ENCODE results near the gene CUL4A.

CUL4A gene

DNA sequence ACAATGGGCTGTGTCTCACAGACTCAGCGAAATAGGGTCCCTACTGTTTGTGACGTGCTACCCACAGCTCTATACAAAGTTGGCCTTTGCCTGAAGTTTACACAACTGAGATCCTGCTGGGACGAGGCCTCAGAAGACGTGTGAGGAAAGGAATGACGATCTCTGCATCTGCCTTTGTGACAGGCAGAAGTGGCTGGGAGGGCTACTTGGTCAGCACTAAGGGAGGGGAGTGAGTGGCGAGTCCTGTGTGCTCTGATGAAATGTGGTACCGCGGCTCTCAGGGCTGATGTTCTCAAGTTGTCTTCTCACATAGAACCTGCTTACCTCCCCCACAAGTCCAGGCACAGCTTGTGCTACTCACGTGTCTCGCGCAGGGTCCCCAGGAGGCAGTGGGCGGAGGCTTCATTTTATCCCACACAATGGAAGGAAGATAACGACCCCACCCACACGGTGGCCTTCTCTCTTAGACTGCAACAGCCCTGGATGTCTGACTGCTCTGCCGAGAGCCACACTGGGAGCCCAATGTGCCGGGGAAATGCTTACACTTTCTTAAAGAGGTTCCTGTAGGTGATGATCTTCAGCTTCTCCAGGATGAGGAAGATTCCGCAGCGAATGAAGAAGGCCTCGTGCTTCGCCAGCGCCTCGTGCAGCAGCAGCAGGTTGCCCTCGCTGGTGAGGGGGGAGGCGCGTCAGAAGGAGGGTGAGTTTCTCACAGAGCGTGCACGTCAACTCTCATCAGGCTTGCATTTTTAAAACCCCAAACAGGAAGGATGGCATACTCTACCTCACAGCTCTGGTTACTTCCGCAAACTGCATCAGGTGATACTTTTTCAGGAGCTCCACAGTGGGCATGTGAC is 29.8 kb upstream of the CUL4A start:
- no peak for DNase-seq (ENCODE audit: low spot score)

DNA sequence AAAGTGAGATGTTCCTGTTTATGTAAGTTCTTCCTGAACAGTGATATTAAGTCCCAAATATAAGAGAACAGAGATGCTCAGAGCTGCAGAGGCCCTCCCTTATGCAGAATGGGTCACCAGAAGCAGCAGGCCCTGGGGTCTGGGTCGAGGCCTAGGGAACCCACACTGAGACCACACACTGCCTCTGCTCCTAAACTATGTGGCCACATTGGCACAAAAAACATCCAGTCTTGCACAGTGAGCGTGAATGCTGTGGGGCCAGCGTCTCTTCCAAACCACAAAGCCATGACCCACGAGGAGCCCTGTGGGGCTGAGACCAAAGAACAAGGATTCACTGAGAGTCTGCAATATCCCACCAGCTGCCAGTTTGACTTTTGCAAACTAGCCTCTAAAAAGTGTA is 27.4 kb upstream of the CUL4A start:
- DNase-seq (ENCODE audit: low spot score) = no peak

DNA sequence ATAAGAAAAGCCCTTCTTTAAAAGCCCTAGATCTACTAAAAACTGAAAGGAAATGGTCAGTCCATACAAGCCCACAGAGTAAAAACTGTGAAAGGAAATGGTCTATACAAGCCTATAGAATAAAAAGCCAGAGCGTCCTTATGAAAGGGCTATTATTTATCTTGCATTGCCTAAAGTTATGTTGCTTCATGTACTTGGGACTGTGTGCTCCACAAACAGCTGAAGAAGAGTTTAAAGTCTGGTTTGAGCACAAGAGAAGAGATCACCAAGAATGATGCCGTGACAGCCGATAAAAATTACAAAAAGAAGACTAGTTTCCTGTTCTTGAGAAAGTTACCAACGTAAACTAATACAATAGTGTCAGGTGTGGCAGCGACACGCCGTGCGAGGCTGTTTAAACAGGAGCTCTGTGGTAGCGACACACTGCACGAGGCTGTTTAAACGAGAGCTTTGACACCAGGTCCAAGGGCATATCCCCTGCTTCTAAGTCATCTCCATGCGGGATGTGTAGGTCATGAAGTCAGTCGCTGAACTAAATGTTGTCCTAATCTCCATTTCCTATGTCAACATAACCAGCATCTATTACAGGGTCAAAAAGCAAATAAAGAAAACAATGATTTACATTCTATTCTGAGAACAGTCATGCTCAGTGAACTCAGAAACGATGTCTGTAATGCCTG is 25.8 kb upstream of the CUL4A start:
- DNase-seq (ENCODE audit: low spot score) = no peak

DNA sequence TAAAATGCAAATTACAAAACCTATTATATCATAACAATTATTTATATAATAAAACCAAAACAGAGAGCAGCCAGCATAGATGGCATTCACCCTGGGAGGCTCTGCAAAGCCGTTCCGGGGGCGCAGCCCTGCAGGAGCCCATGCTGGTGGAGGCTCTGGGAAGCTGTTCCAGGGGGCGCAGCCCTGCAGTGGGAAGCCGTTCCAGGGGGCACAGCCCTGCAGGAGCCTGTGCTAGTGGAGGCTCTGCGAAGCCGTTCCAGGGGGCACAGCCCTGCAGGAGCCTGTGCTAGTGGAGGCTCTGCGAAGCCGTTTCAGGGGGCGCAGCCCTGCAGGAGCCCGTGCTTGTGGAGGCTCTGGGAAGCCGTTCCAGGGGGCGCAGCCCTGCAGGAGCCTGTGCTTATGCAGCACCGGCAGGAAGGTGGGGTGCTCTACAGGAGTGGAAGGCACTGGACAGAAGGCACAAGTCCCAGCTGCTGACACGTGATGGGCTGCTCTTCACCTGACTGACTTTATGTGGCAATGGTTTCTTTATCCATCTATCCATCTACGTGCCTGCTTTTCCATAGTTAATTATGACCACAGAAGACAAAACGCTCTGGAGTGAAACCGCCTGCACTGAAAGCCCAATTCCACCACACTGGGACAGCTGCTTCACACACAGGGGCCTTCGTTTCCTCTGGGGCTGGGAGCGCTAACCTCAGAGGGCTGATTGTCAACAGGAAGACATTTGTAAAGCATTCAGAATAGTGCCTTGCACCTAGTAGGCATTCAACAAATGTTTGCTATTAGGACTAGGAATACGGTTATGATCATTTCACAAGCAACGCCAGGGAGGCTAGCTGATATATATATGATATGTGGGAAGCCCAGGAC is 24.6 kb upstream of the CUL4A start:
- DNase-seq (ENCODE audit: low spot score) = no peak

DNA sequence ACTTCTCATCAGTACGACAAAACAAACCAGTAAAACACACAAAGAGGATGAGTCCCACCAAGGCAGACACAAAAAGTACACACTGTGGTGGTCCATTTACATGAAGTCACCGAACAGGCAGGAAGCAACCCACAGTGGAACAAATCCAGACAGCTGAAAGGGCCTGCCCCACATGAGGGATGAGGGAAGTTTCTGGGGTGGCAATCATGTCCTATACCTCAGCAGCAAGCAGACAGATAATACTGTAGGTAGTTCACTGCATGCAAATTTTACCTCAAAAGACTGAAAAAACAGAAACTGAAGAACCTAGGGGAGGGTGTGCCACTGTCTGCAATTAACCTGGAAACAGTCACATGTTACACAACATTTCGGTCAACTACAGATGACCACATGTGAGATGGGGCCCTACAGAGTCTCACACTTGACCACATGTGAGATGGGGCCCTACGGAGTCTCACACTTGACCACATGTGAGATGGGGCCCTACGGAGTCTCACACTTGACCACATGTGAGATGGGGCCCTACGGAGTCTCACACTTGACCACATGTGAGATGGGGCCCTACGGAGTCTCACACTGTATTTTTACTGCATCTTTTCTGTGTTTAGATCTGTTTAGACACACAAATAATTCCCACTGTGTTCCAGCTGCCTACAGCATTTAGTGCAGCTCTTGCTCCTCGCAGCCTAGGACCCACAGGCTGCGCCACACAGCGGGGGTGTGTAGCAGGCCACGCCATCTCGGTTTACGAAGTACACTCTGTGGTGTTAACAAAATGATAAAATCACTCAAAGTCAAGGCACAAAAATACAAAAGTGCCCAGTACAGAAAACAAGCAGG is 23.1 kb upstream of the CUL4A start:
- DNase-seq (ENCODE audit: low spot score) = no peak

DNA sequence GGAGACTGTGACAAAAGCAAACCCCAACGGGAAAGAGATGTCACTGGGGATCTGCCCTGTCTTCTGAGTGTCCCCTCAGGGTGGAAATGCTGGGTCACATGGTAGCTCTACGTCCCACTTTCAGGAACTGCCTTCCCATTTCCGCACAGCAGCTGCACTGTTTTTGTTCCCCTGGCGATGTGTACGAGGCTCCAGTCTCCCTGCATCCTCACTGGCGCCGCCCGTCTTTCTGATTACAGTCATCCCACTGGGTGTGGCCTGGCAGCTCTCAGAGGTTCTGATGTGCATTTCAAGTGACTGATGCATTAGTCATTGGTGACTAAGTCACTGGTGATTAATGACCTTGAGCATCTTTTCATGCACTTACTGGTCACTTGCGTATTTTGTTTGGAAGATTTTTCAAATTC is 22.1 kb upstream of the CUL4A start:
- peak; percentile 91 for DNase-seq (ENCODE audit: low spot score)

DNA sequence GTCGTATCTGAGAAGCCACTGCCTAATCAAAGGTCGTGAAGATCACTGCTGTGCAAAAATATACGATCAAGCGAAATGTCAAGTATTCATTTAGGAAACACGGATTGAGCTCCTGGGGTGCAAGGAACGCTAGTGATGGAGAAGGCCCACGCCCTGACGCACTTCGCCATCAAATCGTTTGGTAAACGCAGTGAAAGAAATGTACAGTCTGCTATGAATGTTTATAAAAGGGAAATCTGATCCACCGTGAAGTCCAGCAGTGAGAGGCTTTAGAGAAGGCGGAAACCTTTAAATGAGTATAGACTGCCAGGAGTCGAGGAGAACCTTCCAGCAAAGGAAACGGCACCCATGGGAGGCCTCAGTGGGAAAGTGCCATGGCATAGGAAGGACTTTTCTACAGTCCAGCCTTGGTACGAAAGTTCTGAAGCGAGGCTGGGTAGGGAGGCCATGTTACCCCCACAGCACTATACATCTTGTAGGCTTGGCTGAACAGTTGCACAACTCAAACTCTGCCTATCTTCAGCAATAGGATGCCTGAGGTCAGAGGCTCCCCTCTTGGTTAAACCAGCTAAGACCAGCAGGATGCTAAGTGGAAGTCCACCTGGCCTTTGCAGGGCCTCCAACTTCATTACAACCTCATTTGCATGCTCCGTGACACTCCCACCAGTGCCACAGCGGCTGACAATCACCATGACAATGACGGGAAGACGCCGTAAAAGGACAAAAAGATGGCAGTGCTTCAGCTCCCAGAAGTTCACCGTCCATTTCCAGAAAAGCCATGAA is 21.3 kb upstream of the CUL4A start:
- no peak for DNase-seq (ENCODE audit: low spot score)

DNA sequence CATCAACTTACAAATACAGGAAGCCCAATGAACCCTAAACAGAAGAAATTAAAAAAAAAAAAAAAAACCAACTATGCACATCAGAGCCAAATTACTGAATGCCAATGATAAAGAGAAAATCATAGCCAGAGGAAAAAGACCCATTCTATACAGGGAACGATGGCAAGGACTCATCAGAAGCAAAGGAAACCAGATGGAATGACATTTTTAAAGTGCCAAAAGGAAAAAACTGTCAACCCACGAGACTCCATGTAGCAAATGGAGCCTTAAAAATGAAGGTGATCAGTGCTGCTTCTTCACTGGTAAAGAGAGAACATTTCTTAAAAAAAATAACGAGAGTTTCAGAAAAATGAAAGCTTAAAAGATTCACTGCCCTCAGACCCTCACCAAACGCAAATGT is 19.2 kb upstream of the CUL4A start:
- no peak for DNase-seq (ENCODE audit: low spot score)

DNA sequence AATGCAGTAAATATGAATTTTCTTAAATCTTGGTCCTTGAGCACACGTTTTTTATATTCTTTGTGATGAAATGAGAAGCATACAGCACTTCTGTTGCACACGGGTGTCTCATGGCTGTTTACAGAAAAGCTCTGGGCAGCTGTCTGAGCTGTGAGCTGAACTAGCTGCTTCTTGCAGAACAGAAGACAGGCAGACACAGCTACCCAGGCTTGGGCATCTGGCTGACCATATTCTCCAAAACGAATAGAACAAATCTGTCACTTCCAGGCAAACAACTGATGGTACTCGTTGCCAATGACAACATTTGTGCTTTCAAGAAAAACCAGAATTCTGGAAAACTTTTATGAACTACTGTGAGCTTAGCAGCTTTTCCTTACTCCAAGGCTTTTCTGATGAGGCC is 17.1 kb upstream of the CUL4A start:
- no peak for DNase-seq (ENCODE audit: low spot score)

DNA sequence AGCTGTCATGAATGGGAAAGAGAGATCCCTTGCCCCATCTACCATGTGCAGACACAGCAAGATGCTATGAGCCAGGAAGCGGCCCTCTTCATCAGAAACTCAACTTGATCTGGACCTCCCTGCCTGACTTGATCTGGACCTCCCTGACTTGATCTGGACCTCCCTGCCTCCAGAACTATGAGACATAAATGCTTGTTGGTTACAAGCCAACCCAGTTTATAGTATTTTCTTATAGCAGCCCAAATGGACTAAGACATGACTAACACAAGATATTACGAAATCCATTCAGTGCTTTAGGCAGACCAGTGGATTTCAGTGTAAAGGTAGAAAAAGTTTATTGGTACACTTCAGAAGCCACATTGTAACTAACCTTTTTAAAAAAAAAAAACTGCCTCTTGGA is 16.5 kb upstream of the CUL4A start:
- DNase-seq (ENCODE audit: low spot score) = no peak

DNA sequence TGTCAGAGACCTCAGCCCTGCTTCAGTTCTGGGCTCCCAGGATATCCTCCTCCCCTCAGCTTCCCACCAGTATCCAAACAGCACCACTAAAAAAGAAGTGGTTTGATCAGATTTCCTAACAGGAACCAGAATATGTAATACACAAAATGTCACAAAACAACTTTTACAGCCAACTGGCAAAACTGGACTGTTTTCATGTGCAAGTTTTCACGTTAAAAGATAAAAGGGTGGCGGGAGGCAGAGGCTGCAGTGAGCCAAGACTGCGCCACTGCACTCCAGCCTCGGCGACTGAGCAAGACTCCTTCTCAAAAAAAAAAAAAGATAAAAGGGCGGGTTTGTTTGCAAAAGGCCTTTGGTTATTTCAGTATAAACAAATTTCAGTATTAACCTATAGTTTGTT is 14.1 kb upstream of the CUL4A start:
- no peak for DNase-seq (ENCODE audit: low spot score)

DNA sequence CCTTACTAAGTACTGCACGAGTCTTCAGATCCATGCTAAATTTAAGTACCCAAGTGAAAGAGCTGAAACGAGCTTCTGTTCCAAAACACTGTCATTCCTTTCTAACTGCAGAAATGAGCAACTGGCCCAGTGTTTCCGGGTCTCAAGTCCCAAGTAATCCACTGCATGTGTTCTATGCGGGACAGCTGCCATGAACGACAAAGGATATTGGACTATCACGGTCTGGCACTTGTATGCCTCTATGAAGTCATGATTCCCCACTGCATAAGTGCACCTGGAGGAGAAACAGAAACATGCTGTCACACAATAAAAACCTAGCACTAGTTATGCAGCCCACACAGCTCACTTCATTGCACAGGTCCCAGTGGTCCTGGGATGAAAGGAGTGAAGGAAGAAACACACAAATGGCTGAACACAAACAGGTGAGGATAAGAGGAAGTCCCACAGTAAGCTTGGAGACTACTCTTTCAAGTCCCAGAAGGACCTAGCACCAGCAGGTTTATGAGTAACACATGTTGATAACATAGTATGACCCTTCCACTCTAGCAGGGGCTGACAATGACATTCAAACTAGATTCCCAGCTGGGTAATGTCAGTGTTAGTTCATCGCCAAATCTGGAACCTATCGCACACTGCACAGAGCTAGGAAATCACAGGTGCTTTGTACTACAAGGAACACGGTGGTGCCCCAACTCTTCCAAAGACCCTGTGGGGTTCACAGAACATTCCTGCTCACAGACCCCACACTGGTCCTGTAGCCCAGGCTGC is 12.3 kb upstream of the CUL4A start:
- no peak for DNase-seq (ENCODE audit: low spot score)

DNA sequence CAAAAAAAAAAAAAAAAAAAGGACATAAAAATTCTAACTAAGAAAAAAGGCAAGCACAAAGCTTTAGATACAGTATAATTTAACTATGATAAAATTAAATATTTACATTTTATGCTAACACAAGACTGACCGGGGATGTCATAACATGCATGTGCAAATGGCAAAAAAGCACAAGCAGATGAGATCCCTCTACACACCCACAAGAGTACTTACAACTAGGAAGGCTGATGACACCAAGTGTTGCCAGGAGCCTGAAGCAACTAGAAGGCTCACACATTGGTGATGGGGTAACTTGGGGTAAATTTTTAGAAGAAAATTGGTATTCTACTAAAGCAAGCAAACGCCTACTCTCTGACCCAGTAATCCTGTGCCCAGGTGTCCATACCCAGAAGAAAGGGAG is 7.6 kb upstream of the CUL4A start:
- DNase-seq (ENCODE audit: low spot score) = no peak

DNA sequence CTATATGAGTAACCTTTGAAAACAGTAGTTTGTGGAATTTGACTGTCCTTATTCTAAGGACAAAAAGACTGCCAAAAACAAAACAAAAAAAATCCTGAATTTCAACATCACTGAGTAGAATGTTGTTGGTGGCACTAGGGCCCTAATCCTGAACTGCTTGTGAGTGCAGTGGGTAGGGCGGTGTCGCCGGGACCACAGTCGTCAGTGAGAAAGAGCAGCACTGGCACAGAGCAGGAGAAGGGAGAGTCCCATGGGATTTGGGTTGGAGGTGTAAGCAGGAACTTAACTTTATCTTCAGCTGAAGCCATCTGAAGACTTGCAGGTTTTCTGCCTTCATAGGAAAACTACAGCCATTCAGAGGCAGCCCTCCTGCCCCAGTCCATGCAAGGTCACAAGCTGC is 6.5 kb upstream of the CUL4A start:
- DNase-seq (ENCODE audit: low spot score) = no peak

DNA sequence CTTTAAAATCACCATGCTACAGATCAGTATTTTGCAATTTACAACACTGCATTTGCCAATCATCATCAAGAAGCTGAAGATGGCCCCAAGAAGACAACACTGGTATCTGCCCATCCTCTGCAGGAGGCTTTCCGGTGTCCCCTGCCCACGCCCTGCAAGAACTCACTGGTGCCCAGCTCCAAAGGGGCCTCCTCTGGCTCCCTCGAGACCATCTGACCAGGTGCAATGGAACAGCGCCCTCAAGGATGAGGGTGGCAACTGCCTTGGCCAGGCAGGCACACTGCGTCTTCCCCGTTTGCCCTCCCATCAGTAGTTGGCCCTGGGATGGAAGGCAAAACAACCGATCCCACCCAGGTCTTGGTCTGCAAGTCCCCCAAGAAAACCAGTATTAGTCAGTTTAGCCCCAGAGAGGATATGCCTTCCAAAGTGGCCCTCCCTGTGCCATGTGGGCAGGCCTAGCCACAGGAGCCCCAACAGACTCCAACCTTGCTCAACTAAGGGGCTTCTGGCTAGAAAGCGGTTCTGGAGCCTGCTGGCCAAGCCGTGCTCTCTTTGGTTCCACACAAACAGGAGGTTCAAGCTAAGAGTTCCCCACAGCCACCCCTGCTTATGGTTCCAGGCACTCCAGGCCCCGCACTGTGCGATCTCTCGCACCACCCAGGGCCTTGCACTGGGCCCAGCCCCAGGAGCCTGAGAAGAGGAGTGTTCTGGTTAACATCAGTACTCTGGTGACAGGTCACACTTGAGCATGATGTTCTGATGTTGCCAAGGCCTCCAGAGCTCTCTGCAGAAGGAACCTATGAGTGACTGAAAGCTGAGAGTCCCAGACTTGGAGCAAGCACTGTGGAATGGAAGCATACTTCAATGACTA is 5.7 kb upstream of the CUL4A start:
- DNase-seq (ENCODE audit: low spot score) = no peak

DNA sequence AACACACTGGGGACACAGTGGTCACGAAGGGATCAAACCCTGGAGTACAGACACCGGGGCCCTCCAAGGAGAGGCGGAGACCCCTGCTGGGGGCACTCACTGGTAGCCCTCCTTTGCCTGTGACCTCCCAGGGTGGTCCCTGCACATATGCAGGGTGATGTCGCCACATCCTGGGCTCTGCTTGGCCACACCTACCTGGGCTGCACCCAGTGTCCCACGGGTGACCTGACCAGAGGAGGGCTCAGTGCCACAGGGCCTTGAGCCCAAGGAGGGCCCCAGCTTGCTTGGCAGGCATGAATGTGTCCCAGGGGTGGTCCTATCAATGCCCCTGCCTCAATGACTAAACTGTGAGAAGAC is 5.1 kb upstream of the CUL4A start:
- DNase-seq (ENCODE audit: low spot score) = no peak

DNA sequence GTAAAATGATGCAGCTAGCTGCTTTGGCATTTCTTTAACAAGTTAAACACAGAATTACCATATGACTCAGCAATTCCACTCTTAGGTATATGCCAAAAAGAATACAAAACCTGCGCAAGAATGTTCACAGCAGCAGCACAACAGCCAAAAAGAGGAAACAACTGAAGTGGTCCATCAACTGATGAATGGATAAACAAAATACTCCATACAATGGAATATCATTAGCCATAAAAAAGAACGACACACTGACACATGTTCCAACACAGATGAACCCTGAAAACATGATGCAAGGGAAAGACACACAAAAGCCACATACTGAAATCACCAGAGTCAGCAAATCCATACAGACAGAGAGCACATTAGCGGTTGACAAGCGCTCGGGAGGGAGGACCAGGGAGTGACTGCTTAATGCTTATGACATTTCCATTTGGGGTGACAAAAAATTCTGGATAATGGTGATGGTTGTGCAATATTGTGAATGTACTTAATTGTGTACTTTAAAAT is 3.9 kb upstream of the CUL4A start:
- DNase-seq (ENCODE audit: low spot score) = peak; percentile 40

DNA sequence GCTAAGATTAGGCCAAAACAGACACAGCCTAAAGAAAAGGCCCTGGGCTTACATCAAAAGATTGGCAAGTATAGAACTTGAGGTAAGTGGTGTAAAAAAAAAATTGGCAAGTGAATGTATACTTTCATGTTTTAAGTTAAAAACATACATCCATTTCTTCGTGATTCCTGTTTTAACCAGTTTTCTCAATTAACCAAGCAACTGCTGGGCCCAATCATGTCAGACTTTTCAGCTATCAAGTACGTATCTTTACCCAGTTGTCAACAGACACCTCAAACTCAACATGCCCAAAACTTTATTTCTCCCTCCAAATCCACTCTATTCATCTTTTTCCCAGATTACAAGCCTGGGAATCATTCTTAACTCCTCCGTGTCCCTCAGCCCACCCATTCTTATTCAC is 2.0 kb upstream of the CUL4A start:
- peak; percentile 59 for DNase-seq (ENCODE audit: low spot score)

DNA sequence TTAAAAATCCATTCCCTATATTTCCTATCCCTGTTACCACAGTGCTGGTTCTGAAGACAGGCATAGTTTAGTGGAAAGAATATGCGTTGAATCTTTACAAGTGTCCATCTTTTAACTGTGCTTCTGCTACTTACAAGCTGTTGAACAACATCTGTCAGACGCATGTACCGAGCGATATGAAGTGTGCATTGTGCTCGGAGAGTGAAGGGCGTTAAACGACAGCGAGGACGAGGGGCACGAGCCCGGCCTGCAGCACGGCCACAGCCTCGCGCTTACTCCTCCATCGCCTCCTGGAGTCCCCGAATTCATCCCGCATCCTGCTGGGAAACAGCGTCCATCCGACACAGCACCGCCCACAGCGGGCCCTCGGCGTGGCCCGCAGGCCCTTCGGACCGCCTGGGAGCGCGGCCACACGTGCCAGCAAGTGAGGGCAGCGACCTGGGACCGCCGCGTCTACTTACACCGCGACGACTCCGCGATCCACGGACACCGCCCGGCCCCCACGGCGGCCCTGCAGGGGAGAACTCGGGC is 1.5 kb upstream of the CUL4A start:
- DNase-seq (ENCODE audit: low spot score) = peak; percentile 72

Data from hematopoietic multipotent progenitor cell treated with erythropoietin and hydrocortisone succinate and interleukin-3 and kit ligand, for 17 days (in vitro differentiated cells).